Ramos (cell line): ENCODE measurements around the gene TRIM29.

Experiments used
- in situ Hi-C: fragments of 300-500 bp; cut with MboI; formaldehyde crosslinking; loops from one replicate; pipeline ENCODE4 v1.14.3; 2022; ENCODE audit warnings: low sequenced_read_pairs; ENCODE audit not compliant: unreplicated experiment

Gene TRIM29

DNA sequence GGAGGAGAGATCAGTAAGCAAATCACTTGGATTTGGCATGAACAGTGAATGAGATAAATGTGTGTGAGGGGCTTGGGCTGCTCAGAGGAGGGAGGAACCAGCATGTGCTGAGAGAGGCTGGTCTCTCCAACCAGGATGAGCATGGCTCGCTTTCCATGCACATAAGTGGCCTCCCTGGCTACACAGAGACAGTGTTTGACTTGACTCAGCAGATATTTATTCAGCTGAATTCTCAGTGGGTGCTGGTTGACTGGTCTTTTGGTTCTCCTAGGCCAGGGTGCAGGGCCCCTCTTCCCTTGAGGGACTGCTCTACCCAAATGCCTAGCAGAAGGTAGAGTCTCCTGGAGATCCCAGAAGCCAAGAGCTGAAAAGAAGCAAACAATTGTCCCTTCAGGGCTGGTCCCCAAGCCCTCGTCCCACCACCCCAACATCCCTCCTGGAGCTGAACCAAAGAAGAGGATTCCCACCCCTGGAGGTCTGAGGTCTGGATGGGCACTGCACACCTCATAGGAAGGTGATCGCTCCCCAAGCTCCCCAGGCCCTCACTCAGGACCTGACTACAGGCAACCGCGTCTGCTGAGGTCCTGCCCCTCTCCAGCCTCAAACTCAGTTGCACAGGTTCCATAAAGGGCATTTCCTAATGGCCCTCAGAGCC is 3.3 kb upstream of the TRIM29 start:
- in situ Hi-C loops, result no loop called here

DNA sequence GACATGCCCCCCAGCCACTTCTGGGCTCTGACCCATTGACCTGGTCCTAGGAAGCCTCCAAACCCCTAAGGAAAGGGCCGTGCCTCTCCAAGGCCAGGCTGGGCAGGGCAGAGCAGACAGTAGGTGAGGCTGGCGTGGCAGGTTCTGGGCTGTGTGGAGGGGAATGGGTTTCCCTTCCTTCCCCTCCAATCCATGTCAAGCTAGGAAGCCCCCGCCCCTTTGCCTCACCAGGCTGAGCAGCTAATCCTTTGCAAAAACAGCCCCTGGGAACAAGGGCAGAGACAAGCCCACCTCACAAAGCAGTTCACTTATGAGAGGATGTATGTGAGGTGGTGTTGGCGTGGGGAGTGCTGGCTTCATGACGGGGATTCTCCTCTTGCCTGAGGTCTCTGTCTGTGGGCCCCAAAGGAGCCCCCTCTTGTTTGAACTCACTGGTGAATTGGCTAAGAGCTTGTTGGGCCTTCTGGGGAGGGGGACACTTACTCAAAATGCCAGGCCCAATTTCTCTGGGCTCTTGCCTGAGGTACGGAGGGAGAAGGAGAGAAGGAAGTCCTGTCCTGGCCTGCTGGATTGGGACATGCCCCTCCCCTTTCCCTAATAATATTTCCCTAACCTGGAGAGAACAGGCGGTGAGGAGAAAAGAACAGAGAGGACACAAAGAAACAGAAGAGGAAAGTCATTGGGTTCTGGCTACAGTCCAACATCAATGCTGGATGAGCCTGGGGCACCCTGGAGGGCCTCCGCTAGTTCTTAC is 1.6 kb upstream of the TRIM29 start:
- in situ Hi-C loops, result no loop called here

DNA sequence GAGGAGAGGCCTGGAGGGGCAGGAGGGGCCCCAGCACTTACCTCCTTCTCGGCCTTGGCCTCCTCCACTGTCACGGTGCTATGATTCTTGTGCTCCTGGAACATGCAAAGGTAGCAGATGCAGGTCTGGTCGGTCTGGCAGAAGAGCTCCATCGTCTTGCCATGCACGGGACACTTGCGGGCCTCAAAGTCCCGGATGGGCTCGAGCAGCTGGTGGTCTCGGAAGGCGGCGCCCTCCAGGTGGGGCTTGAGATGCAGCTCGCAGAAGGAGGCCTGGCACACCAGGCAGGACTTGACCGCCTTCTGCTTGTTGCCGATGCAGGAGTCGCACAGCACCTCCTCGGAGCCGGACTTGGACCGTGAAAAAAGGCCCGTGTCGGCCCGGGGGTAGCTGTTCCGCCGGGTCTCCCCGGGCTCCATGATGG is 714 bp downstream of the TRIM29 start:
- in situ Hi-C loops, result no loop called here

DNA sequence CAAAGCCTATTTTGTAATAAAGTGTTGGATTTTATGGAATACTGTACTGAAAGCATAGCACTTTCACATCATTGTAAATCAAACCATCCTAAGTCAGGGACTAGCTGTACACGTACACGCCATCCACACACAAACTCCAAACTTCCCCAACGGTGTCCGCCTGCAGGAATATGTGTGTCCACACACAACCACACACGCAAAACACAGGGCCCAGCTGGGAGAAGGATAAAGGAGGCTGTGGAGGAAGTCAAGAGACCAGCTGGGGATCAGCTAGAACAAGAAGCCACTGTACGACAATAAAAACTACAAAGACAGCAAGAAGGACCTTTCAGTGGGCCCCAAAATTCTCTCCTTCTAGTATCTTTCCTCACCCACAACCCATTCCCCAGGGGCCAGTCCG is 1.6 kb downstream of the TRIM29 start:
- in situ Hi-C loops, result no loop called here

DNA sequence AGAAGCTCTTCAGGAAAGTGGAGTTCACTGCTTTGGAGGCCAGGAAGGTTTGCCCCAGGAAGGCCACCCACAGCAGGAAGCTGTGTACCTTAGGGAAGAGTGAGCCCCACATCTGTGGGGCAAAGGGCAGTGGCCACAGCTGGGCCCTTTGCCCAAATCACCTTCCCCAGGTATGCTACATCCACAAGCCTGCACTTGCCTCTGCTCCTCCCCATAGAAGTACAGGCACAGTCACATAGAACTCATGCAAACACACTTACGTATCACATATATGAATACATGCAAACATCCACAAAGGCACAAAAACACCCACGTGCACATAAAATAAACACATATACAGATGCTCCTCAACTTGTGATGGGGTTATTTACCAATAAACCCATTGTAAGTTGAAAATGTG is 2.1 kb downstream of the TRIM29 start:
- in situ Hi-C loops, result no loop called here

DNA sequence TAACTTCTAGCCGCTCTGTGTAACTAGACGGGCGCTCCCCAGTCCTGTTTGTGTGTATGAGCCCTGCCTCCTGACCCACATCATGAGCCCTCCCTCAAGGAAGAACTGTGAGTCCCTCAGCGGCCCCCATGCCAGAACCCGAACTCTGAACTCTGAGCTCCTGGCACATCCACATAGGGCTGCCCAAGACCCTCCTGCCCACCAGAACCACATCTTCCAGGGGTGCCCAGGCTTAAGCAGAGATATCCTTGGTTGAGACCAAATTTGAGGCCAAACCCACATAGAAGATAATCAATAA is 3.0 kb downstream of the TRIM29 start:
- in situ Hi-C loops, result no loop called here

DNA sequence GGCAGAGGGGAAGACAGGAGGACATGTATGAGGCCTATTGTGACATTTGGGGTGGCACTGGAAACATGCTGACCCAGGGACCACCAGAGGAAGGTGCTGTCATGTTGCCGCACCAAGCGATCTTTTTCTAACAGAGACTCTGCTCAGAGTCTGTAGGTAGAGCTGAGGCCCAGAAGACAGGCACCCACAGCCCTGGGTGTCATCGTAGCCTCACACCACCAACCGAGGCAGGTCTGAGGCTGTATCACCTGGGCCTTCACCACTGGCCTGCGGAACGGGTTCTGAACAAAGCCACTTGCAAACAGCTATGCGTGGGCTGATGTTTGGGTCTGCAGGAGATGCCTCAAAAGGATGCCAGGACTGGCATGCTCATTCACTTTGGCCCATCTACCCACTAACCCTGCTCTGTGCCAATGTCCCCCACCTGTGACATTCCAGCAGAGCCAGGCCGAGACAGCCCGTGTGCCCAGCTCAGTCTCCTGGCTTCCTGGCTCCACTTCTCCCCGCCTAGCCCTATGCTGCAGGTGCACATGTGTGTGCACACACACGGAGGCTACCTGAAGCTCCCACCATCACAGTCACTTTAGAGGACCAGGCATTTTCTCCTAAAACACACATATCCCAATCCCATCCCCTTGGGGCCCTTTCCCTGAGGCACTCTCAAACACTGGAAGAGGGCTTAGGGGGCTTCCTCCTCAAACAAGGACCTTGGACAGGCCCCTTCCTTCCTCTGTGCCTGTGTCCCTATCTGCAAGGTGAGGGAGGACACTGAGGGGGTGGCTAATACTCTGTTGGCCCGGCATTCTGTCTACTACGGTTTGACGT is 3.6 kb downstream of the TRIM29 start:
- in situ Hi-C loops, result no loop called here

DNA sequence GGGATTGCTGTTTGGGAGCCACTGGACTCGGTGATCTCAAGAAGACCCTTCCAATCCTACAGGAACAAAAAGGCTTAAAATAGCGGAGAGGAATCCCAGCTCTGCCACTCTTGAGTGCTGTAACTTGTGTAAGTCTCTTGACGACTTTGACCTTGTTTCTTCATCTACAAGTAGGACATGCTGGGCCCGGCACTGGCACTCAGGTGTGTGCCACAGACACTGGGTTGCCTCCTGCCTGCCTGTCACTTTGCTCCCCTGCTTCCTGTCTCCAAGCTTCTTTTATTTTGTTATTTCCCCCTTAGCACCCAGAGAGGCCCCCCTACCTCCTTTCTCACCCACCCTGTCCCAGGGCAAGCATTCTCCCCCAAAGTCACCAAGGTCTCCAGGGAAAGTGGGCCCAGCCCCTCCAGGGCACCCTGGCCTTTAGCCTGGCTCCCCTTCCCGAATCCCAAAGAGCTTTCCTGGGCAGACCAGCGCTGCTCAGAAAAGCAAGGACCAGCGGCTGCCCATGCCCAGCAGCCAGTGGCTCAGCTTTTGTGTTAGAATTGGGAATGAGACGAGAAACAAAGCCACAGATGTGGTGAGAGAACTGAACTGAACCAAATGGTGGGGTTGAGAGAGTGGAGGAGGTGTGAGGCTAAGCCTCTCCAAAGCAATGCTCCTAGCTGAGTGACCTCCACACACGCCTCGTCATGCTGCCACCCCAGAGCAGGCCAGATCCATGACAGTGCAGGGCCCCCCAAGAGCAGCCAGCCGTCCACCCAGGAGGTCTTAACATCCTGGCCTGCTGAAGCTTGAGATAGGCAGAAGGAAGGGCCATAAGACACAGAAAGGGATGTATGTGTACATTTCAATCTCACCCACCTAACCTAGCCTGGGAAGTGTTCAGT is 4.5 kb downstream of the TRIM29 start:
- in situ Hi-C loops, result no loop called here

DNA sequence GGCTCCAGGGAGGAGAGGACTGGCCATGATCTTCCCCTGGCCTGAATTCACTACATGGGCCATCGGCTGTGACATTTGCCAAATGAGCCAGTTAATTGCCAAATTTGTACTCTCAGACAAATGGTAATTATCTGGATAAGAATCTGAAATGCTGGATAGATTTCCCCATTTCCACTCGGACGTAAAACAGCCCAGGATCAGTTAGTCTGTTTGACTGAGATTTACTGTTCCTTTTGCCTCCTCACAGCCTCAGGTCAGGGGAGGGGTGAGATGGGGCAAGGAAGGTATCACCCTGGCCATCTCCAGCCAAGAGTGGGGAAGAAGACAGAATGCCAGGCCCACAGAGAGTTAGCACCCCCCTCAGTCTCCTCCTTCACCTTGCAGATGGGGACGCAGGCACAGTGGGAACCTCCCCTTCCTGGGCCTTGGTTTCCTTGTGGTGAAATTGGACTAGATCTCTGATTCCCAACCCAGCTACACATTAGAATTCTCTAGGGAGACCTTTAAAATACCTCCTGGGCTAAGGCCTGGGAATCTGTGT is 5.2 kb downstream of the TRIM29 start:
- in situ Hi-C loops, result no loop called here

DNA sequence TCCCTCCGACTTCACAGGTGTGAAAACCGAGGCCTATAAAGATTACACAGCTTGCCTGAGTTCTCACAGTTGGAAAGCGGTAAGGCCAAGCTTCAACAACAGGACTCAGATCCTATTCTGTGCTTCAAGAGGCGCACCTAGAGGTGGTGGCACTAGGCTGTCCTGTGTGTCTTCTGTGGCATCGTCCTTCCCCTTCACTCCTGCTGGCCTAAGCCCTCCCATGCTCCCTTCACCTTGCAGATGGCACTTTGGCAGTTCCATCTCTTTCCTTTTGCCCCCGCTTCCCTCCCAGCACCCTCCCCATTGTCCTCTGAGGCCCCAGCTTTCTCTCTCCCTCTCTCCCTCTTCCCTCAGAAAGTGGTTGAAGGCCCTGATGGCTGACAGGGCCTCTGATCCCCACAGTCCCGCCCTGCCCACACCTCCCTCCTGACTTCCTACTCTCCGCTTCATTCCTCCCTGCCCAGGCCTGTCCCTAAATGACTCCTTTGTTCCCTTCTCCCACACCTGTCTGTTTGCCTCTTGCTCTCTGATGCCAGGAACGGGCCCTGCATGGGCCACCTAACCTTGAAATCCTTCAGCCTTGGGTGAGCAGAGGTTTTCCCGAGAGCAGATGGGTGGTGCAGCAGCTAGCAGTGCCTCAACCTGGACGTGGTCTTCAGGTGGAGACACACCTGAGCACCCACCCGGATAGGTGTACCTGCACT is 5.8 kb downstream of the TRIM29 start:
- in situ Hi-C loops, result no loop called here

DNA sequence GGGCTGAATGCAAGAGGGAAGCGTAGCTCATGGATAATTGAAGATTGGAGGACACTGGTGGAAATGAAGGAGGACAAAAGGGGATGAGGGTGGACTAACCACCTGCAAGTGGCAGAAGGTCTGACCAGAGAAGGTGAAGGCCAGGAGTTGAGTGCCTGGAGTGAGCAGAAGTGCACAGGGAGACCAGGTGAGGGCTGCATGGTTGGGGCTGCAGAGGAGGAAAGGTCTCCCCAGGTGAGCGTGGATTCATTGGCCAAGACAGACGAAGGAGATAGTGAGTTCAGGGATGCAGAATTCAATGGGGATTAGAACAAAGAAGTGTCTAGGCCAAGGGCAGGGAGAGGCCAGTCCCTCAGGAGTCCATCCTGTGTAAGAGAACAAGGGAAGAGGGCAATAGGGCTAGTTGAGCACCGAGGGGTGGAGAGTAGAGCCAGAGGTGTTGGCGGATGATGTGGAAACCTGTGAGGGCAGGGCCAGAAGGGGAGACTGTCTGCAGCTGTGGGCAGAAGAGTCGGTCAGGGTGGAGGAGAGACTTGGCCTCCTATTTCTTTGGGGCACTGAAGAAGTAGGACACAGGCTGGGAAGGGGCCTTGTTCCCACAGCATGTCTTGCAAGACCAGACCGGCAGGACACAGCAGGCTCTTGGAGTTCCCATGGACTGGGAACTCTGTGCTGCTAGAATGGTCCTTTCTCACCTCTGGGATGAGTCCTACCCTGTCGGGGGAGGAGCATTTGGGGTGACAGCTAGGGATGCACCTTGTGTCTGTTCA is 6.7 kb downstream of the TRIM29 start:
- in situ Hi-C loops, result no loop called here

DNA sequence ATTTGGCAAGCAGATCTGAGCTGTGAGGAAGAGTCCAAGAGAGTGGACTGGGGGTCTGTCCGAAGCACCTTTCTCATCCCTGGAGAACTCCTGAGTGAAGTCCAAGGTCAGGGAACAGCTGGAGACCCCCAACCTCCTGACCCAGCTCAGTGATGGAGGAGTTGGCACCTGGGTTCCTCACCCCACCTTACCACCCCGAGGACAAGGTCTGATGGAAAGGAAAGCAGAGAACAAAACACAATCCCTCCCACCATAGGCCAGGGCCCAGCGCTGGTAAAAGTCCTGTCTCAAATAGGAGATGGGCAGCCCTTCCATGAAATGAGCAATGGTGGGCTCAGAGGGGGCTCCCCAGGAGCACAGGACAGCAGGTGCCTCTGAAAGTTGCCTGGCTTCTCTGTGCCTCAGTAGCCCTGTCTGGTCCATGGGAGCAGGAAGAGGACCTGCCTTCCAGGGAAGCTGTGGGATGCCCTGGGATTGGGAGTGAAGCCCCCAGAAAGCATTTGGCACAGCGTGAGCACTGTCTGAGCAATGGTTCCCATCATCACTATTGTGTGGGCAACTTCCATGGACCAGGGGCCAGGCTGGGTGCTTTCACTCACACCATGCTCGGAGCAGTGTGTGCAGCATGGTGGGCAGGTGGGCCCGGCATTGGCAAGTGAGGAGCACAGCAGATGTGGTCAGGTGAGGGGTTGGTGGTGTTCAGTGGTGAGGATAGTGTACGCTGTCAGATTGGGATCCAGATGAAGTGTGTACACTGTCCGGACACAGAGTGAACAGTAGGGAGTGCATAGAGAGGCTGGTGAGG is 7.5 kb downstream of the TRIM29 start:
- in situ Hi-C loops, result no loop called here

DNA sequence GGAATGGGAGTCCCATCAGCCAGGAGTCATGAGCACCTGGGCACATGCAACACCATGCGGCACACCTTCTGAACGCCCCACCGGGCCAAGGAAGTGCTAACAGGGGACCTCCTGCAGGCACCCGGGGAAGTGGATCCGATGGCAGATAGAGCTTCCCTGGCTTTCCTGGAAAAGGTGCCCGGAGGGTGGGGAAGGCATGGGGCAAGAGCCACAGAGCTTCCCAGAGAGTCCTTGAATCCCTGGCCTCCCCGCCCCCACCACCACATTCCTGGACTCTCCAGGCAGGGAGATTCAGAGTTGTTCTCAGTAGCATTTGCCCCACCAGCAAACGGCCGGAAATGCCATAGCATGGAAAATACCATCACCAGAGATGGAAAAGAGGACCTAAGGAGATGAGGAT is 8.3 kb downstream of the TRIM29 start:
- in situ Hi-C loops, result no loop called here

DNA sequence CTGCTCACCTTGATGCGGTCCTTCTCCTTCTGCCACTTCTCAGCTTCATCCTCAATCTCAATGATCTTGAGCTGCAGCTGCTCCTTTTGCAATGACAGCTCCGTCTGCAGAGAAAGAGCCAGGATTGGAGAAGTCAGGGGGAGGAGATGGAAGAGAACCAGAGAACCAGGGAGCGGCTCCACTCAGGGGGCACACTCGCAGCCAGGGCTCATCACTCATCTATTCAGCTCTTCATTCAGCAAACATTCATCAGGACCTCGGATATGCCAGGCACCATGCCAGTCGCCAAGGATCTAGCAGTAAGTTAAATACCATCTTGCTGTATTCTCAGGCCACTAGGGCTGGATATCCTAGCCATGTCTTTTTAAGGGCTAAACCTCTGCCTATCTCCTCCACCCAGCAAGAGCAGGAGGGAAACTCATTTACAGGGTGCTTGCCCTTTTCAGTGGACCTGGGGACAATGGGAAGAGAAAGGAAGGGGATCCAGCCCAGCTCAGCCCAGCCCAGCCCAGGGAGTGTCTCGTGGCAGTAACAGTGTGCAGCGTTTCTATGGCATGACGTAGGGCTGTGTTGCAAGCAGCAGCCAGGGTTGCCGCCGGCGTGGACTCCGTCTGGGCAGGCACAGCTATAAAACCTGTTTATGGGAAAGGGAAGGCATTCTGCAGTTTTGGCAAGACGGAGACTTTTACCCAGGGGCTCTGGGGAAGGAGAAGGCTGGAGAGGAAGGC is 9.4 kb downstream of the TRIM29 start:
- in situ Hi-C loops, result no loop called here

DNA sequence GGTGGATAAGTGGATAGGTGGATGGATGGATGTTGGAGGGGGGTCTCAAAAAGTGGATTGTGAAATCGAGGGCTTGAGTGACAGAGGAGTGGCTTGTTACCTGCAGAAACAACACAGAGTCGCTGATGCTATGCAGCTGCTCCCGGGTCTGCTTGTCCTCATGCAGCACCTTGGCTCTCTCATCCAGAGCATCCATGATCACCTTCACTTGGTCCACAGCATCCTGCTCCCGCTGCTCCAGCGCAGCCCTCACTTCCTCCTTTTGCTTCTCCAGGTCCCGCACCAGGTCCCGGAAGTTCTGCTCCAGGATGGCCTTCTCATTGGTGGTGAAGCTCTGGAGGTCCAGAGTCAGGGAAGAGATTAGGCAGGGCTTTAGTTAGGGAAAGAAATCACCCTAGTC is 10.7 kb downstream of the TRIM29 start:
- in situ Hi-C loops, result no loop called here

DNA sequence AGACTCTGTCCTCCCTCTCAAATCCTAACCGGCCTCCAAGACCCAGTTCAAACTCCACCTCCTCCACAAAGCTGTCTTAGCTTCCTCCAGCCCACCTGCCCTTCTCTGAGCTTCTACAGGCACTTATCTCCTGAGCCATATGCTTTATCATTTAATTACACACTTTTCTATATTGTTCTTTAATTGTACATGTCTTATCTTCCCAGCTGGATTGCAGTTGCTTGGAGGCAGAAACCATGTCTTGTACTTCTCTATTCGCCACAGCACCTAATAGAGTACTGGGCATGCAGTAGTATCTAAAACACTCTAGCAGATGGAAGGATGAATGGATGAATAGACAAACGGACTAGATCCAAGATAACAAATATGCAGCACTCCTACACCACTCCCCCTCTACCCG is 11.3 kb downstream of the TRIM29 start:
- in situ Hi-C loops, result no loop called here

DNA sequence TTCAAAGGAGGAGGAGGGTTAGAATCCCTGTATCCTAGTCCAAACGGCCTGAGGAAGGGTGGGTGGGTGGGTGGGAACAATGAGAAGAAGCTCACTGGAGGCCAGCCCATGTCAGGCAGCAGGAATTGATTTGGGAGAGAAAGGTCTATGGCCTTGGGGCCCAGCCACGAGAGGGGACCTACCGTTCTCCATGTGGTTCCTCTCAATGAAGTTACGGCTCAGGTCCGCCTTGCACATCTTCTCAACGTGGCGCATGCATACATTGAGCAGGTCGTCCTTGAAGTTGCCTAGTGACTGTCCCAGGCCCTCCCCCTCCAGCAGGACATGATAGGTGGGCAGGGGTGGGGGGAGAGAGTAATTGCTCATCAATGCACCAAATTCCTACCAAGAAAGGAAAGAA is 12.4 kb downstream of the TRIM29 start:
- in situ Hi-C loops, result no loop called here
